ENCODE results near the gene BUD23.

DNA sequence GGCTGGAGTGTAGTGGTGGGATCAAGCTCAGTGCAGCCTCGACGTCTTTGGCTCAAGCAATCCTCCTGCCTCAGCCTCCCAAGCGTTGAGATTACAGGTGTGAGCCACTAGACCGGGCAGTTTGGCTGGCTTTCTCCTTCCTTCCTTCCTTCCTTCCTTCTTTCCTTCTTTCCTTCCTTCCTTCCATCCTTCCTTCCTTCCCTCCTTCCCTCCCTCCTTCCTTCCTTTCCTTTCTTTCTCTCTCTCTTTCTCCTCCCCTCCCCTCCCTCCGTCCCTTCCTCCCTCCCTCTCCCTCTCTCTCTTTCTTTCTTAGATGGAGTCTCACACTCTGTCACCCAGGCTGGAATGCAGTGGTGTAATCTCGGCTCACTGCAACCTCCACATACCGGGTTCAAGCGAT is 23.4 kb upstream of the BUD23 start:
- TF ChIP-seq, protein P1, sequence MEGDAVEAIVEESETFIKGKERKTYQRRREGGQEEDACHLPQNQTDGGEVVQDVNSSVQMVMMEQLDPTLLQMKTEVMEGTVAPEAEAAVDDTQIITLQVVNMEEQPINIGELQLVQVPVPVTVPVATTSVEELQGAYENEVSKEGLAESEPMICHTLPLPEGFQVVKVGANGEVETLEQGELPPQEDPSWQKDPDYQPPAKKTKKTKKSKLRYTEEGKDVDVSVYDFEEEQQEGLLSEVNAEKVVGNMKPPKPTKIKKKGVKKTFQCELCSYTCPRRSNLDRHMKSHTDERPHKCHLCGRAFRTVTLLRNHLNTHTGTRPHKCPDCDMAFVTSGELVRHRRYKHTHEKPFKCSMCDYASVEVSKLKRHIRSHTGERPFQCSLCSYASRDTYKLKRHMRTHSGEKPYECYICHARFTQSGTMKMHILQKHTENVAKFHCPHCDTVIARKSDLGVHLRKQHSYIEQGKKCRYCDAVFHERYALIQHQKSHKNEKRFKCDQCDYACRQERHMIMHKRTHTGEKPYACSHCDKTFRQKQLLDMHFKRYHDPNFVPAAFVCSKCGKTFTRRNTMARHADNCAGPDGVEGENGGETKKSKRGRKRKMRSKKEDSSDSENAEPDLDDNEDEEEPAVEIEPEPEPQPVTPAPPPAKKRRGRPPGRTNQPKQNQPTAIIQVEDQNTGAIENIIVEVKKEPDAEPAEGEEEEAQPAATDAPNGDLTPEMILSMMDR (IDR thresholded peaks at IDR 0.05), result no peak
- TF ChIP-seq POLR2A (IDR thresholded peaks at IDR 0.05), result no peak
